CD14-positive monocyte (primary cell): ENCODE results near the gene ERG. TPM values are rescaled to one million over a fixed set of nuclear protein-coding genes. Genes with fewer than 3 reads are reported as not detected.

ENCODE experiments used
- DNase-seq, 3 donors: peaks; one replicate each; pipeline ENCODE4 v3.0.0-alpha.2; 2011 to 2022
- H2AFZ ChIP-seq: 2 replicates; pipeline ENCODE4 v1.6.0; 2012; ENCODE audit warnings: mild to moderate bottlenecking, low read depth, low read length, inconsistent platforms; ENCODE audit not compliant: insufficient read depth, poor library complexity, severe bottlenecking
- H3K27ac ChIP-seq, 2 donors: 1 replicate in 1 of 2; 2 replicates in 1 of 2; pipeline ENCODE4 v1.5.1; 2012 to 2013; ENCODE audit warnings: low read length in 2 of 2, control low read depth in 1 of 2, inconsistent platforms in 1 of 2, low read depth in 1 of 2, mild to moderate bottlenecking in 1 of 2
- H3K27me3 ChIP-seq, 2 donors: one replicate each; pipeline versions ENCODE4 v1.6.0 to v1.6.1; 2011 to 2013; ENCODE audit warnings: low read length in 2 of 2; ENCODE audit not compliant: control insufficient read depth in 2 of 2, insufficient read depth in 2 of 2
- H3K36me3 ChIP-seq, 2 donors: replicated peaks in 1 of 2; 1 replicate in 1 of 2; 2 replicates in 1 of 2; pipeline versions ENCODE4 v1.5.1 to v1.6.1; 2012 to 2013; ENCODE audit warnings: low read length in 2 of 2, control low read depth in 1 of 2, inconsistent platforms in 1 of 2, mild to moderate bottlenecking in 1 of 2; ENCODE audit not compliant: insufficient read depth in 2 of 2, control insufficient read depth in 1 of 2
- H3K4me1 ChIP-seq, 2 donors: 1 replicate in 1 of 2; 2 replicates in 1 of 2; pipeline versions ENCODE4 v1.5.1 to v1.6.1; 2012 to 2013; ENCODE audit warnings: low read length in 2 of 2, control low read depth in 1 of 2, inconsistent platforms in 1 of 2, mild to moderate bottlenecking in 1 of 2, moderate library complexity in 1 of 2; ENCODE audit not compliant: insufficient read depth in 2 of 2, control insufficient read depth in 1 of 2
- H3K4me2 ChIP-seq: replicated peaks from 2 replicates; pipeline ENCODE3; 2012; ENCODE audit warnings: low read length, moderate library complexity, mild to moderate bottlenecking; ENCODE audit not compliant: poor library complexity, severe bottlenecking; ENCODE audit errors: extremely low read depth
- H3K4me3 ChIP-seq, 3 experiments: fragments of 200-600 bp in 1 of 3; sonication (generic) in 1 of 3; replicated peaks in 1 of 3; 1 replicate in 2 of 3; 2 replicates in 1 of 3; pipeline ENCODE4 v1.5.1; 2011 to 2013; ENCODE audit warnings: low read length in 3 of 3, mild to moderate bottlenecking in 3 of 3, control low read depth in 2 of 3, low read depth in 2 of 3, inconsistent platforms in 1 of 3, moderate library complexity in 1 of 3
- H3K79me2 ChIP-seq: 2 replicates; pipeline ENCODE4 v1.6.0; 2012; ENCODE audit warnings: mild to moderate bottlenecking, control low read depth, inconsistent platforms, low read length, moderate library complexity; ENCODE audit not compliant: insufficient read depth
- H3K9ac ChIP-seq: 2 replicates; pipeline ENCODE4 v1.6.0; 2017; ENCODE audit warnings: low read length, mild to moderate bottlenecking; ENCODE audit not compliant: insufficient read depth, poor library complexity, severe bottlenecking
- H3K9me3 ChIP-seq, 2 donors: replicated peaks in 1 of 2; 1 replicate in 1 of 2; 2 replicates in 1 of 2; pipeline versions ENCODE4 v1.5.1 to v1.6.1; 2012 to 2013; ENCODE audit warnings: low read length in 2 of 2, control low read depth in 1 of 2; ENCODE audit not compliant: control insufficient read depth in 1 of 2, insufficient read depth in 1 of 2
- H4K20me1 ChIP-seq: 2 replicates; pipeline ENCODE4 v1.6.0; 2012; ENCODE audit warnings: mild to moderate bottlenecking, low read length, control low read depth, moderate library complexity; ENCODE audit not compliant: insufficient read depth
- H3K27ac Mint-ChIP-seq, 7 donors: one replicate each; pipeline ENCODE4 v1.8.0; 2020; ENCODE audit warnings: mild to moderate bottlenecking in 7 of 7, mixed read lengths in 7 of 7, moderate library complexity in 6 of 7, inconsistent platforms in 2 of 7
- H3K27me3 Mint-ChIP-seq, 3 donors: one replicate each; pipeline ENCODE4 v1.8.0; 2021 to 2022; ENCODE audit warnings: low read depth in 3 of 3, mild to moderate bottlenecking in 3 of 3, mixed read lengths in 3 of 3, moderate library complexity in 3 of 3, inconsistent platforms in 1 of 3
- H3K36me3 Mint-ChIP-seq, 2 donors: one replicate each; pipeline ENCODE4 v1.8.0; 2020; ENCODE audit warnings: mixed read lengths in 2 of 2, inconsistent platforms in 1 of 2, mild to moderate bottlenecking in 1 of 2
- H3K4me1 Mint-ChIP-seq: one replicate; pipeline ENCODE4 v1.8.0; 2020; ENCODE audit warnings: mild to moderate bottlenecking, mixed read lengths
- H3K4me3 Mint-ChIP-seq, 2 donors: one replicate each; pipeline ENCODE4 v1.8.0; 2020; ENCODE audit warnings: mild to moderate bottlenecking in 2 of 2, mixed read lengths in 2 of 2, moderate library complexity in 1 of 2
- H3K9me3 Mint-ChIP-seq, 7 donors: one replicate each; pipeline ENCODE4 v1.8.0; 2020 to 2022; ENCODE audit warnings: mixed read lengths in 7 of 7, mild to moderate bottlenecking in 6 of 7, moderate library complexity in 6 of 7, inconsistent platforms in 2 of 7
- WGBS: methylation state at CpG from one replicate; pipeline ENCODE4 v1.1.5; 2013; ENCODE audit warnings: missing lambda C conversion rate; ENCODE audit not compliant: insufficient coverage; 5-methylcytosine and 5-hydroxymethylcytosine counted together
- intact Hi-C, 2 donors: fragments of 100-400 bp; cut with micrococcal nuclease; formaldehyde crosslinking; loops; one replicate each; pipeline versions ENCODE4 v1.15.0 to v1.15.1; 2023
- polyA plus RNA-seq, 3 donors: library from polyadenylated mRNA; depleted of rRNA in 1 of 3; unstranded in 2 of 3; stranded (reverse) in 1 of 3; fragments of 300-500 nt in 2 of 3; fragments of >200 nt in 1 of 3; fragmentation: Illumina TruSeq in 2 of 3; gene quantifications; 1 replicate in 2 of 3; 2 replicates in 1 of 3; pipeline ENCODE4 v1.2.3, GENCODE V29; 2012 to 2021
- TF ChIP-seq, protein P1 (sequence below): fragments of 200-600 bp; IDR thresholded peaks from one replicate; pipeline ENCODE4 v1.8.0; 2022; ENCODE audit warnings: antibody characterized with exemption, mild to moderate bottlenecking

Gene ERG
- polyA plus RNA-seq, 3 donors: 0.16 to 0.22 TPM; not detected in 1

GRCh38 chr21:38400195-38400919, 97.9 kb downstream of the ERG start:
- Mint-ChIP-seq H3K27ac (no peak overlapping the region), H3K9me3 (peaks cover 0 to 3% (median 0%) of the 10 kb centered on the region in 7 donors), H3K27me3 (no peaks in the 10 kb centered on the region), H3K4me1 (peaks cover 17% of the 10 kb centered on the region), H3K4me3 (no peak overlapping the region), H3K36me3 (peaks cover 4 to 19% of the 10 kb centered on the region in 2 donors)
- Histone ChIP-seq H2AFZ (no peak overlapping the region), H3K4me2 (no peak overlapping the region), H3K9ac (no peak overlapping the region), H3K27me3 (no peaks in the 10 kb centered on the region), H3K27ac (no peak overlapping the region), H3K79me2 (no peaks in the 10 kb centered on the region), H3K9me3 (no peaks in the 10 kb centered on the region), H3K36me3 (no peaks in the 10 kb centered on the region), H4K20me1 (no peaks in the 10 kb centered on the region), H3K4me3 (no peak overlapping the region), H3K4me1 (peaks cover 4 to 11% of the 10 kb centered on the region in 2 donors)
- intact Hi-C loops: no loop called here
- TF ChIP-seq, protein P1, sequence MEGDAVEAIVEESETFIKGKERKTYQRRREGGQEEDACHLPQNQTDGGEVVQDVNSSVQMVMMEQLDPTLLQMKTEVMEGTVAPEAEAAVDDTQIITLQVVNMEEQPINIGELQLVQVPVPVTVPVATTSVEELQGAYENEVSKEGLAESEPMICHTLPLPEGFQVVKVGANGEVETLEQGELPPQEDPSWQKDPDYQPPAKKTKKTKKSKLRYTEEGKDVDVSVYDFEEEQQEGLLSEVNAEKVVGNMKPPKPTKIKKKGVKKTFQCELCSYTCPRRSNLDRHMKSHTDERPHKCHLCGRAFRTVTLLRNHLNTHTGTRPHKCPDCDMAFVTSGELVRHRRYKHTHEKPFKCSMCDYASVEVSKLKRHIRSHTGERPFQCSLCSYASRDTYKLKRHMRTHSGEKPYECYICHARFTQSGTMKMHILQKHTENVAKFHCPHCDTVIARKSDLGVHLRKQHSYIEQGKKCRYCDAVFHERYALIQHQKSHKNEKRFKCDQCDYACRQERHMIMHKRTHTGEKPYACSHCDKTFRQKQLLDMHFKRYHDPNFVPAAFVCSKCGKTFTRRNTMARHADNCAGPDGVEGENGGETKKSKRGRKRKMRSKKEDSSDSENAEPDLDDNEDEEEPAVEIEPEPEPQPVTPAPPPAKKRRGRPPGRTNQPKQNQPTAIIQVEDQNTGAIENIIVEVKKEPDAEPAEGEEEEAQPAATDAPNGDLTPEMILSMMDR: no peak
- 95% methylated on average over 7 of the region's 13 CpGs for WGBS
- DNase-seq: no peak

- H3K4me2 ChIP-seq: no peak overlapping the region
- H3K4me1 ChIP-seq: peaks cover under 1 to 6% of the 10 kb centered on the region in 2 donors
- H4K20me1 ChIP-seq: no peaks in the 10 kb centered on the region
- H3K9me3 ChIP-seq: no peaks in the 10 kb centered on the region
- no peak overlapping the region for H2AFZ ChIP-seq
- no peaks in the 10 kb centered on the region for H3K27me3 Mint-ChIP-seq
- peaks cover 10% of the 10 kb centered on the region for H3K4me1 Mint-ChIP-seq
- H3K27ac Mint-ChIP-seq: no peak overlapping the region
- WGBS: 44% methylated on average over 1 of the region's 3 CpGs
- H3K4me3 Mint-ChIP-seq: no peak overlapping the region
- H3K79me2 ChIP-seq: no peaks in the 10 kb centered on the region
- no peak for DNase-seq
- H3K36me3 ChIP-seq: no peaks in the 10 kb centered on the region
- no peak overlapping the region for H3K9ac ChIP-seq
- no peak overlapping the region for H3K27ac ChIP-seq
- TF ChIP-seq, protein P1: no peak
- H3K36me3 Mint-ChIP-seq: peaks cover 4 to 19% of the 10 kb centered on the region in 2 donors
- no peaks in the 10 kb centered on the region for H3K27me3 ChIP-seq
- peaks cover 0 to 1% (median 0%) of the 10 kb centered on the region in 7 donors for H3K9me3 Mint-ChIP-seq
- intact Hi-C loops: no loop called here
- H3K4me3 ChIP-seq: no peak overlapping the region
These were observed 99.2 kb downstream of the ERG start for GRCh38 chr21:38399103-38399502.
